Peyer's patch (tissue), 4 donors: ENCODE data around the gene CRB2.

ENCODE experiments used
- CTCF ChIP-seq, 6 experiments: fragments of 450-650 bp in 4 of 6; fragments of 200-600 bp in 2 of 6; sonication (generic) in 1 of 6; IDR thresholded peaks; one replicate each; pipeline ENCODE4 v1.5.1; 2017 to 2019; ENCODE audit warnings: antibody characterized with exemption in 6 of 6, mild to moderate bottlenecking in 3 of 6, moderate library complexity in 1 of 6
- POLR2A ChIP-seq, 2 donors: fragments of 450-650 bp; IDR thresholded peaks; one replicate each; pipeline ENCODE4 v1.5.1; 2017; ENCODE audit warnings: antibody characterized with exemption in 2 of 2, mild to moderate bottlenecking in 2 of 2, moderate library complexity in 2 of 2

GRCh38 chr9:123323196-123324013, 32.6 kb upstream of the CRB2 start:
- no peak for TF ChIP-seq POLR2A (IDR thresholded peaks at IDR 0.05)
- no peak for TF ChIP-seq CTCF (IDR thresholded peaks at IDR 0.05)
